Measurements from ENCODE around the gene ARFRP1. TPM values are rescaled to one million over a fixed set of nuclear protein-coding genes. Genes with fewer than 3 reads are reported as not detected.

Gene ARFRP1
- total and polyA plus RNA-seq, 2 of the 4 experiments (the other 2 are of a cell fraction), result 25.3 to 36.6 TPM

DNA sequence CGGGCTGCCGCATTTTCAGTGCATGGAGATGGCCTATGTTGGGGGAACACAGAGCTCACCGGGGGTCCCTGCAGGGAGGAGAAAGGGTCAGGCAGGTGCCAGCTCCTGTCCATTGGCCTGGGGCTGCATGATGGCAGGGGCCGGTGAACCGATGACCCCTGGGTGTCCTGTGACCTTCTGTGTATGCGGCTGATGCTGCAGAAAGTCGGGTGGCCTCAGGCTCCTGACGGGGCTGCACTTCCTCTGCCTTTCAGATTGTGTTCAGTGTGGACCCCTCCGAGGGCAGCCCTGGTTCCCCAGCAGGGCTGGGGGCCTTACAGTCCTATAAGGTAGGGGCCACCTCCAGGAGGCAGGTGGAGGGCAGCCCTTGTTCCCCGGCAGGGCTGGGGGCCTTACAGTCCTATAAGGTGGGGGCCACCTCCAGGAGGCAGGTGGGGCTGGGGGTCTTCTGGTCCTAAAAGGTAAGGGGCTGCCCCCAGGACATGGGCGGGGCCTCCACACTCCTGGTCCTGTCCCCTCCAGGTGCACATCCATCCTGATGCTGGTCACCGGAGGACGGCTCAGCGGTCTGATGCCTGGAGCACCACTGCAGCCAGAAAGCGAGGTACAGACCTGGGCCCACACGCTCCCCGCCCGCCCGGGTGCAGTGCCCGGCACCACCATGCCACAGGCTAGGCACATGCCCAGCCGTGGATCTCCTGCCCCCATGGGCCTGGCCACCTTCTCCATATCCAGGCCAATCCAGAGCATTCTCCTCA lies 22.3 kb downstream of the ARFRP1 start:
- ChIA-PET CTCF (no interaction called here), POLR2A (ENCODE audit: unreplicated experiment) (interaction anchor here (0.5 kb wide), 1 partner anchor 165 kb away, joined by 6 read pairs; no protein-coding TSS in a partner anchor)
- dilution Hi-C loops (cut with HindIII; ENCODE audit: low sequenced_read_pairs, unreplicated experiment), result no loop called here
- H4K8ac ChIP-seq (ENCODE audit: low read depth in 2 of 2, low read length in 2 of 2), result peak overlapping the region; percentile 83 to 98; a peak in 3 of 4 replicates
- in situ Hi-C loops (cut with MboI; ENCODE audit: low sequenced_read_pairs), result no loop called here
- peak overlapping the region; percentile 92 for H4K91ac ChIP-seq (ENCODE audit: insufficient read depth, low read depth, low read length)
- WGBS, 2 experiments (ENCODE audit: extremely low coverage in 2 of 2, insufficient read length in 1 of 2), result 95% methylated on average over 11 of the region's 21 CpGs; no CpG with 5 or more reads in 1 of the 2 experiments
- intact Hi-C loops (cut with micrococcal nuclease), result no loop called here
- peak overlapping the region; percentile 98 for H3K4ac ChIP-seq (ENCODE audit: low read depth, low read length)
- H2AFZ ChIP-seq (replicated peaks; ENCODE audit: low read length, poor library complexity), result peak overlapping the region; percentile 92
- peak overlapping the region; percentile 42; the same call in 1 of the 3 replicates for H2BK15ac ChIP-seq (ENCODE audit: low read depth, low read length)
- no peak for DNase-seq
- peaks cover 31% of the 10 kb centered on the region for H3K4me1 ChIP-seq (ENCODE audit: control insufficient read depth, insufficient read depth, low read length)
- no peak for ATAC-seq (ENCODE audit: low read depth)
- H3K14ac ChIP-seq (replicated peaks; ENCODE audit: low read depth, low read length), result peak overlapping the region; percentile 73; the same call in 1 of the 2 replicates
- H3K36me3 ChIP-seq (ENCODE audit: control insufficient read depth, insufficient read depth, low read length), result peaks cover 7% of the 10 kb centered on the region; the same call in 1 of the 2 replicates
- H3K27ac ChIP-seq (ENCODE audit: insufficient read depth, low read length), result no peak overlapping the region
- H3K9me1 ChIP-seq (ENCODE audit: insufficient read depth, low read length), result peaks cover 27% of the 10 kb centered on the region
- no peak overlapping the region for H3K4me3 ChIP-seq (ENCODE audit: insufficient read depth, low read depth, low read length)
- H3K4me2 ChIP-seq (ENCODE audit: low read depth, low read length), result no peak overlapping the region
- no peaks in the 10 kb centered on the region for H3K9me3 ChIP-seq (ENCODE audit: control insufficient read depth, insufficient read depth, low read length)
- H2BK5ac ChIP-seq (ENCODE audit: low read depth, low read length, poor library complexity, severe bottlenecking), result peak overlapping the region; percentile 96
- H3K9ac ChIP-seq (ENCODE audit: low read depth, low read length), result no peak overlapping the region
- H3K56ac ChIP-seq (ENCODE audit: extremely low read depth, insufficient read depth, low read length), result no peak overlapping the region
- H3K79me1 ChIP-seq (ENCODE audit: low read depth in 1 of 2, low read length in 2 of 2), result peaks cover 10 to 44% of the 10 kb centered on the region in 2 experiments; a peak in 3 of 4 replicates
- no peaks in the 10 kb centered on the region for H3K27me3 ChIP-seq (ENCODE audit: control insufficient read depth, insufficient read depth, low read length)
- peak overlapping the region; percentile 24; the same call in 1 of the 2 replicates for H3K23ac ChIP-seq (ENCODE audit: low read depth, low read length)
- no peak overlapping the region for H3K18ac ChIP-seq (ENCODE audit: low read depth, low read length)
- BruUV-seq (replicated peaks), result no TSS peak
- peak overlapping the region; percentile 90 for H2AK9ac ChIP-seq (replicated peaks; ENCODE audit: low read depth, low read length, poor library complexity)
- H2BK20ac ChIP-seq (ENCODE audit: low read depth, low read length), result peak overlapping the region; percentile 82
- TF ChIP-seq RFX5 (IDR thresholded peaks at IDR 0.05; ENCODE audit: low read depth, low read length), result no peak
- TF ChIP-seq BHLHE40 (IDR thresholded peaks at IDR 0.05; ENCODE audit: low read depth, low read length), result no peak
- TF ChIP-seq ELK1 (IDR thresholded peaks at IDR 0.05; ENCODE audit: borderline replicate concordance, low read depth, low read length), result no peak
- no peak for TF ChIP-seq CHD1 (IDR thresholded peaks at IDR 0.05; ENCODE audit: low read depth, low read length)
- H2AK5ac ChIP-seq (ENCODE audit: low read depth, low read length), result peak overlapping the region; percentile 99
- no peaks in the 10 kb centered on the region for H4K20me1 ChIP-seq (ENCODE audit: insufficient read depth, low read length)
- H2BK120ac ChIP-seq (ENCODE audit: low read depth, low read length), result peak overlapping the region; percentile 95
- H4K5ac ChIP-seq (ENCODE audit: low read depth, low read length), result peak overlapping the region; percentile 57; the same call in 1 of the 2 replicates
